Measurements from ENCODE around the gene MCOLN1. TPM values are rescaled to one million over a fixed set of nuclear protein-coding genes. Genes with fewer than 3 reads are reported as not detected.

The MCOLN1 gene
- total and polyA plus RNA-seq, 9 of the 15 experiments (the other 6 are each of a cell fraction or from before 2014, with no cell fraction given), result 0.25 to 15.4 (median 7.1) TPM

GRCh38 chr19:7535047-7535997 lies 12.9 kb downstream of the MCOLN1 start, which contains the start of gene PNPLA6 (continued):
- TF ChIP-seq, protein P1, sequence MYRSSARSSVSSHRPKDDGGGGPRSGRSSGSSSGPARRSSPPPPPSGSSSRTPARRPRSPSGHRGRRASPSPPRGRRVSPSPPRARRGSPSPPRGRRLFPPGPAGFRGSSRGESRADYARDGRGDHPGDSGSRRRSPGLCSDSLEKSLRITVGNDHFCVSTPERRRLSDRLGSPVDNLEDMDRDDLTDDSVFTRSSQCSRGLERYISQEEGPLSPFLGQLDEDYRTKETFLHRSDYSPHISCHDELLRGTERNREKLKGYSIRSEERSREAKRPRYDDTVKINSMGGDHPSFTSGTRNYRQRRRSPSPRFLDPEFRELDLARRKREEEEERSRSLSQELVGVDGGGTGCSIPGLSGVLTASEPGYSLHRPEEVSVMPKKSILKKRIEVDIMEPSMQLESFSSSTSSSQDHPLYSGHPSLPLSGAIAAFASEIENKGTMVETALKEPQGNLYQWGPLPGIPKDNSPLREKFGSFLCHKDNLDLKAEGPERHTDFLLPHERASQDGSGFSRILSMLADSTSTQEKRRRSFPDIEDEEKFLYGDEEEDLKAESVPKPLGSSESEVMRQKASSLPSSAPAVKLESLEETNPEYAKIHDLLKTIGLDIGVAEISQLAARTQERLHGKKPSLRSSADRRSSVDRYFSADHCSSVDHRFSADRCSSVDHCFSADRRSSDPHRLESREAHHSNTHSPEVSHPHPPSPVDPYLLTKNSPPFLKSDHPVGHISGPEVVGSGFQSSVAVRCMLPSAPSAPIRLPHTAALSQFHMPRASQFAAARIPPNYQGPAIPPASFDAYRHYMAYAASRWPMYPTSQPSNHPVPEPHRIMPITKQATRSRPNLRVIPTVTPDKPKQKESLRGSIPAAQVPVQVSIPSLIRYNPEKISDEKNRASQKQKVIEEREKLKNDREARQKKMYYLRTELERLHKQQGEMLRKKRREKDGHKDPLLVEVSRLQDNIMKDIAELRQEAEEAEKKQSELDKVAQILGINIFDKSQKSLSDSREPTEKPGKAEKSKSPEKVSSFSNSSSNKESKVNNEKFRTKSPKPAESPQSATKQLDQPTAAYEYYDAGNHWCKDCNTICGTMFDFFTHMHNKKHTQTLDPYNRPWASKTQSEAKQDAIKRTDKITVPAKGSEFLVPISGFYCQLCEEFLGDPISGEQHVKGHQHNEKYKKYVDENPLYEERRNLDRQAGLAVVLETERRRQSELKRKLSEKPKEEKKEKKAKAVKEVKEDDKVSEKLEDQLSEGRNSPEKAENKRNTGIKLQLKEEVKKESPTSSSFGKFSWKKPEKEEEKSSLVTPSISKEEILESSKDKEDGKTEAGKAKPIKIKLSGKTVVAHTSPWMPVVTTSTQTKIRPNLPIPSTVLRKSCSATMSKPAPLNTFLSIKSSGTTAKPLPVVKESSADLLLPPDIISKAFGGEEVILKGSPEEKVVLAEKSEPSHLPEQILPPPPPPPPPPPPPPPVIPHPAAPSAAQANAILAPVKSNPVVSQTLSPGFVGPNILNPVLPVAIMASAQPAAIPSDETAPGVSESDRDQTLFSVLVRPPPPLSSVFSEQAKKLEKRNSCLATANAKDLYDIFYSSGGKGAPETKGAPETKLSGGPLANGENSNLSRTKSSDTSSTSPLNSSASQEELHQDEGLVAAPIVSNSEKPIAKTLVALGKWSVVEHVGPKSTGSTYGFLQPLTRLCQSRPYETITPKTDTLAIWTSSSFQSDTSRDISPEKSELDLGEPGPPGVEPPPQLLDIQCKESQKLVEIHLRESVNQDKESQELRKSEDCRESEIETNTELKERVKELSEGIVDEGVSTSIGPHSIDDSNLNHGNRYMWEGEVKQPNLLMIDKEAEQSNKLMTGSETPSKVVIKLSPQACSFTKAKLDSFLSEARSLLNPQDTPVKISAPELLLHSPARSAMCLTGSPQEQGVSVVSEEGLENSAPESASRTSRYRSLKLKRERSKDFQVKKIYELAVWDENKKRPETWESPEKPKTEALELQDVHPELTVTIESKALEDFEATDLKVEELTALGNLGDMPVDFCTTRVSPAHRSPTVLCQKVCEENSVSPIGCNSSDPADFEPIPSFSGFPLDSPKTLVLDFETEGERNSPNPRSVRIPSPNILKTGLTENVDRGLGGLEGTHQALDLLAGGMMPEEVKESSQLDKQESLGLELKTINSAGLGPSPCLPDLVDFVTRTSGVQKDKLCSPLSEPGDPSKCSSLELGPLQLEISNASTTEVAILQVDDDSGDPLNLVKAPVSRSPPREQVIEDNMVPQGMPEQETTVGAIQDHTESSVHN (IDR thresholded peaks at IDR 0.05; ENCODE audit: borderline replicate concordance in 1 of 2, low read depth in 1 of 2), result no peak
- TF ChIP-seq LARP7 (IDR thresholded peaks at IDR 0.05) (no peak), MEF2A (IDR thresholded peaks at IDR 0.05; ENCODE audit: control insufficient read depth, low read depth, low read length) (no peak), NELFE (IDR thresholded peaks at IDR 0.05; ENCODE audit: insufficient read depth, insufficient read length) (no peak), FOXP4 (CRISPR knock-in tag; IDR thresholded peaks at IDR 0.05; ENCODE audit: borderline replicate concordance) (peak; percentile 96), HDAC8 (tag; IDR thresholded peaks at IDR 0.05) (peak; percentile 76; the same call in 1 of the 2 replicates), ILF3 (IDR thresholded peaks at IDR 0.05; ENCODE audit: borderline replicate concordance) (no peak), ZNF445 (CRISPR knock-in tag; IDR thresholded peaks at IDR 0.05; ENCODE audit: low read depth) (no peak), MECOM (CRISPR knock-in tag; IDR thresholded peaks at IDR 0.05) (no peak; the same call in 1 of the 2 replicates)
- TF ChIP-seq, protein P2, sequence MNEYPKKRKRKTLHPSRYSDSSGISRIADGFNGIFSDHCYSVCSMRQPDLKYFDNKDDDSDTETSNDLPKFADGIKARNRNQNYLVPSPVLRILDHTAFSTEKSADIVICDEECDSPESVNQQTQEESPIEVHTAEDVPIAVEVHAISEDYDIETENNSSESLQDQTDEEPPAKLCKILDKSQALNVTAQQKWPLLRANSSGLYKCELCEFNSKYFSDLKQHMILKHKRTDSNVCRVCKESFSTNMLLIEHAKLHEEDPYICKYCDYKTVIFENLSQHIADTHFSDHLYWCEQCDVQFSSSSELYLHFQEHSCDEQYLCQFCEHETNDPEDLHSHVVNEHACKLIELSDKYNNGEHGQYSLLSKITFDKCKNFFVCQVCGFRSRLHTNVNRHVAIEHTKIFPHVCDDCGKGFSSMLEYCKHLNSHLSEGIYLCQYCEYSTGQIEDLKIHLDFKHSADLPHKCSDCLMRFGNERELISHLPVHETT (CRISPR knock-in tag; conservative IDR thresholded peaks at IDR 0.05 in 1 of 2, IDR thresholded peaks at IDR 0.05 in 1 of 2), result peak in 1 of 2 experiments; percentile 61; a peak in 1 of 4 replicates

Data from K562 (cell line).